GM18907 (cell line): ENCODE measurements around the gene CXXC4.

ENCODE experiments used
- ATAC-seq: cut with Tn5 transposase; IDR thresholded peaks from one replicate; pipeline ENCODE4 v1.9.1; 2021; ENCODE audit warnings: mild to moderate bottlenecking, moderate library complexity; ENCODE audit not compliant: unreplicated experiment

Gene CXXC4

DNA sequence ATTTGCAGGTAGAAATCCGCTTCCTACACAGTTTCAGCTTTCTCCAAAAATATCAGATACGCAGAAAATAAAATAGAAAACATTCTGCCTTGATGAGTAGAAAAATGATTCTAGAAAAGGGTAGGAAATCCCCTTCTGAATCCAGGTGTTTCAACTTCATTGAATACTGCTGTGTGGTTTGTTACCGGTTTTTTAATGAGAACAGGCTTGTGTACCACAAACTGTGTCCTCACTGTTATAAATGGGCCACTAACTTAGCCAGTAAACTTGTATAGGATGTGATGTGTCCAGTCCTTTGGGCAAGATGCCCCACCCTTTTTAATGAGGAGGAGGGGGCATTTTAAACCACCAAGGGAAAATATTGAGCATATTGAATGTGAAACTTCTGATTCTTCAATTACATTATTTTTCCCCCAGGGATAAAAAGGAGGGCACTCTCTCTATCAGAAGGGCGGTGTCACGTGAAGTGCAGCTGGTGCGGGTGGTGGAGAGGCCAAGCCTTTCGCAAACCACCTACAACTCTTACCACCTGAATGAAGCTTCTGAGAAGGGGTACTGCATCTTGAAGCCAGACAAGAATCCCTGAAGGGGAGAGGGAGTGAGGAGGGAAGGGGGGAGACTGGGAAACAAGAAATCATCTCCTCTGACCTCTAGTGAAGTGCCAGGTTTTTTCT, 4.5 kb downstream of the CXXC4 start:
- ATAC-seq, result peak; percentile 62

DNA sequence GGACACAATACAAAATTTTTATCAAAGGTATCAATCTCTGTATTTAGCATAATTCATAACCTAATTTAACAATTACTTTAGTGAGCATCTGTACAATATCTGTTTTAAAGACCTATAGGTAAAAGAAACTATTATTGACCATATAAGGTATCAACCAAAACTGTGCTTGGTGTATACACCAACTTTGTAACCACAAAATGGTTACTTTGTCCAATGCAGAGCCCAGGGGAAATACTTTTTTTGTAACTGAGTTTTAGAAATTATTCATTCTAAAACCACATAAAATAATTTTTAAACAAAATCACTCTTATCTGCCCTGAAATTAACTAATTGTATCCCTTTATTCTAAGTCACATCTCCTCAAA, 5.0 kb downstream of the CXXC4 start:
- ATAC-seq, result peak; percentile 42

DNA sequence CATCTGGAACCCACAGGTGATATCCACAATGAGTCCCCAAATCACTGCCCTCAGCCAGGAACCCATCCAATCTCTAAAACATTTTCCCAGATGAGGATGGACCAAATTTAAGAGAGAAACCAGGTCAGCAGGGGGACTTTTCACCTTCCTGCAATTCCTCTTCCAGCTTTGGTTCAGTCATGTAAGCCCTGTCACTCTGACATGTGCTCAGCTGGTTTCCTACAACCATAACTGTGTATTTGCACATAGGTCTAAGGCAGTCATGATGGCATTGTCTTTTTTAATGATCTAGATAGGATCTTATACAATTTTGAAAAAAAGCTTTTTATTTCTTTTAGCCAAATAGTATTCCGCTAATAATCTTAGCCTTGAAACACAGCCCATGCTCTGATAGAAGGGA, 6.5 kb downstream of the CXXC4 start:
- ATAC-seq, result no peak

DNA sequence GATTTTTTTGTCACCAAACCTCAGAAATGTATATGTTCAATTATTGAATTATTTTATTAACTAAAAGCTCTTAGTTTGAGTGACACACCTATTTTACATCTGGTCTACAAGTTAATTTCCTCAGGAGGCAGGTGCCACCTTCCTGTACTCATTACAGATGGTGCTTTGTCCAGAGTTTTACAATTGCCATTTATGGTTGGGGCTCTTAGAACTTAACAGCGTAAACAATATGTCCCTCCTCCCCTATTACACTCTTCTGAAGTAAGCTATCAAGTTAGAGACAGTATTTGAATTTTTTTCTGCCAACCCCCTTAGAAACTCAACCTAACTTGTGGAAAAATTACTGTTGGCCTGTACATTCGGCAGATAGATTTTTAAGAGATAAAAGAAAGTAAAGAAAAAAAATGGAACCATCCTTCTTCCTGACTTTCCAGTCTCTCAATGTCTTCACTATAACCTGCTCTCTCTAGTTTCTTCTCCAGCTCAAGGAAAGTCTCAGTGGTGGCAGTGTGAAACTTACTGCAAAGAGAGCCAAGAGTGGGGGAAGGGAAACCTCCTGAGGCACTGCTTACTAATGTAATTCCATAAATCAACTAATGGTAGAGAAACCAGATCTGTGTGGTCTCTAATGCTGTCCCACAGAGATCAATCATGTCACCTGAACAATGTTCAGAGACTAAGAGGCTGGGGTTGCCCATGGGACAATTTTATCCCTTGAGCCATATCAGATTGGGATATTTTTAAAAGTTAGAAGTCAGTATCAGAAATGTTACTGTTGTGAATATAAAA, 7.8 kb downstream of the CXXC4 start:
- no peak for ATAC-seq

DNA sequence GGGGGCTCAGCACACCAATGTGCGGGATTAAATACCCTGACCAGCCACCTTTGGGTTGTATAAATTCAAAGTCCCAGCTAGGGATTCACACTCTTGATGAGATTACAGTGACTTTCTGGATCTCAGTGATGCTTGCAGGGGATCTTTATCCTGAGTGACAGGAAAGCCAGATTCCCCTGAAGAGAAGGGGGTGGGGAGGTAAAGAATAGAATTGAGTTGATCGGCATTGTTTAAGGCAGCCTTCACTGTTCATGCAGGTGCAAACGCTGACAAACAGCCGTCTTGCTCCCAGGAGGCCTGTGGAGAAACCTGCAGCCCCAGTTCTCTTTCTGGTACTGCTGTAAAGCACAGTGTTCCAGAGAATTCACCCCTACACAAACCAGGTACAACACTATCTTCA, 19.0 kb downstream of the CXXC4 start:
- ATAC-seq, result no peak

DNA sequence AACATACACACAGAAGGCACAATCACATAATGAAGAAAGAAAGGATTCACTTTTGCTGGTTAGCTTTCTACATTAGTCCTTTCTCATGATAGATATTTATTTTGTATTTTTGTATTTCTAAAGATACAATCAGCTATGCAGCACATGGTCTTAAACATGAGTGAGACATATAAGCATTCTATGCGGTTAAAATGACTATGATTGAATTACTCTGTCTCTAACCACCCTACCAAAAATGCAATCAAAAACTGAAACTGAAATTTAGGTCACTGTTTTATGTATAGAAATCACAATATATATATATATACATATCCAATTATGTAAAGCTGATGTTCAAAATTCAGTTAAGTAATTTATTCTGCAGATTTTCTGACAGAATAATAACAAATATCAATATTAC, 21.9 kb downstream of the CXXC4 start:
- no peak for ATAC-seq

DNA sequence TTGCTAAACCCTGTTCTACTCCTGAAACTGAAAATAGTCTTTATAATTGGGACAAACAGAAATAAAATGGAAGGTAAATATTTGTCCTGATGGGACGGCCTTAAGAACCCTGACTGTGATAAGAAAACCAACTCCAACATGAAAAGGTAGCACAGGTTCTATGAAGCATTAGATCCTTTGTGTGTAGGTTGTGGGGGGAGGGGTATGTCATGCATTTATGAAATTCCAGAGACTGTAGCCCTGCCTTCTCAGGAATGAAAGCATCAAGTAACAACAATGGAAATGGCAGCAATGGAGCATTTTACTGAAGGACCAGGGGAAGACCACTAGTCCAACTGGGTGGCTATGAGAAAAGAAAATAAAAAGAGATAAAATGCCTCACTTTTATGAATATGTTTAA, 23.9 kb downstream of the CXXC4 start:
- ATAC-seq, result no peak

DNA sequence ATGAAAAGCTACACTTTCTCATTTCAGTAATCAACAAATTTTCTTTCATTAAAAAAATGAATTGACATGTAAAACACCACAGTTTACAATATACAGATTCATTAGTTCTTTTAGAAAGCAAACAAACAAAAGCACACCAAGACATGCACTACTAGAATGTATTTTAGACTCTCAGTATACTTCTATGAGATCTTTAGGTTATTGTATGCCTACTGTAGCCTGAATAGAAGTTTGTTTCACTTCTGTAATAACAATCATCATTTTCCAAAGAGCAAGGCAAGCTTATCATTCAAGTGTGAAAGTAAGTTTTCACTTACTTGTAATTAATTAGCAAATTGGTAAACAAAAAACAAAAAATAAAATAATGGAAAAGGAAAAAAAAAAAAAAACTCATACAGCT, 24.9 kb downstream of the CXXC4 start:
- no peak for ATAC-seq

DNA sequence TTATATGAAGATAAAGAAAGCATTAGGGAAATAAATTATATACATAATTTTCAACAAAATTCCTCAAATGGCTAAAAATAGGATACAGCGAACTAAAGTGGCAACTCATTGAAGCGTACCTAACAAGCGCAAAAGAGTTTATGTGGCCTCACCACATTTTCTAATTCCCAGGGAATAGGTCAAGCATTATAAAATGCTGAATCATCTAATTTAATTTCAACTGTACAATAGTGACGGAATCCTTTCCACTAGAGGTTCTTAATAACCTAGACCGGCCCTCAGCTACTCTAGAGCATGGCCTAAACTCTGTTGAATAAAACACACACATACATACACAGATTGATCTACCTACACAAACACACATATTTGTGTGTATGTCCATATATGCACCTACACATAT, 29.1 kb downstream of the CXXC4 start:
- ATAC-seq, result no peak

DNA sequence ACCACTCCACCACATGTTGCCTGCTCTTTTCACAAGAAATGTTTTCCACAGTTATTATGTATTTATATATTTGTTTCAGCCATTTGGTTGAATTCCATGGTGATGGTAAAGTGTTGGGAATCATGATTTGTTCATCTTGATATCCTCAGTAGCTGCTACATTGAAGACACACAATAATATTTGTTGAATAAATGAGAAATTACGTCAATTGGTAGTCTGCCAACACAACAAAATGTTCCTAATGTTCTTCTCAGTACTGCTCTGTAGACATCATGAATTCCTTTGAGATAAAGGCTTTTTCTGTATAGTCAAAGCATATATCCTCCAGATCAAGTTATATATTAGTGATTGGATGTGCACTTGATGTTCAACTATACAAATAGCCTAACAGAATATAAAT, 29.5 kb downstream of the CXXC4 start:
- ATAC-seq, result no peak

DNA sequence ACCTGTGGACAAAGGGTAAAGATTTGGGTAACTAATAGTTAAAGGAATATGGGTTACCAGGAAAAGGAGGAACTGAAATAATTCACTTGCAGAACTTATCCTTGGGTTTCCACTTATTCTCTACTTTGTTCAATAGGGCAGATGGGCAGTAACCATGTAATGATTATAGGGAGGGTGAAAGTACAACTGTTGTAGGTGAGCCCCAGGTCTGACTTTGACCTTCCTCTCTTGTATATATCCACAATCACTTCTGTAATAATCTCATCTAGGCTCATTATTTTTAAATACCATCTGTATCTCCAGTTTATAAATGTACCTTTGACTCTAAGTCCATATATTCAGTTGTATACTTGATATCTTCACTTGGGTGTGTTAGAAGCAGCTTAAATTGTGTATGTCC, 32.1 kb downstream of the CXXC4 start:
- no peak for ATAC-seq

DNA sequence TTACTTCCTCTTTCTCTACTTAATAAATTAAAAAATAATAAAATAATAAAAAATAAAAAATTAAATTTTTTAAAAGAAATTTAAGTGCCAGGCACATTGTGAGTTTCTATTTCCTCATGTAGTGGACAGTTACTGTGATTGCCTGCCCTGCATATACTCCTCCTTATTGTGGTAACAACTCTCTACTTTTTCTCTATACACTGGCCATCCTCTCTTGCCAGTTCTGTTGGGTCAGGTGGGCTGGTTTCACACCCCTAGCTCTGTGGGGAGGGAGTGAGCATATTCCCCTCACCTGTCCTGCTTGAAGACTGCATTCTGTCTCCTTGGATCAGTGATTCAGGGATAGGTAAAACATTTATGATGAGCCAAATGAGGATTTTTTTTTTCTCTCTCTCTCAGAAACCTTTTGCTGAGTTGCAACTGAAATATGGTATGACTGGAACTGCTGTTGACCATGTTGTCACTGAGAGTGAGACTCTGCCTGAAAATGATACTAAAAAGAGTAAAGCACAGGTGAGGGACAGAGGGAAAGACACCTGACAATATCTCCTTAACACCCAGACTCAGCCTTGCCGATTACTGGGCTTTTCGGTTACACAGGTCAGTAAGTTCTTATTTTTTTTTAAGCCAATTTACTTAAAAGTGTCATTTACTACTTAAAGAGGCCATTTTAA, 37.2 kb downstream of the CXXC4 start:
- no peak for ATAC-seq

DNA sequence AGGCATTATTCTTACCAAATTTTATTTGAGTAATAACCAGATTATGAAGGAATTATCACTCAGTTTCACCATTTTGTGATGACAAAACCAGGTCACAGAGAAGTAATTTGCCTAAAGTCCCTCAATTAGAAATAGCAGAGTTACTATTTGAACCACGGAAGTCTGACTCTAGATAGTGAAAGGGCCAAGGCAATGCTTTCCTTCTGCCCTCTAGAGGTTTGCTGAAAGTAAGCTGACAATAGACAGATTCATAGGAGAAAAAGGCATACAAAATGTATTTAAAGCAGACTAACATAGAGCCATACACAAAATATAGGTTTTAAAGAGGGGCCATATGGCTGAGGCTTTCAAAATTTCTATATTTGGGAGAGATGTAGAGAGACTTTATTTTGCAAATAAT, 43.1 kb downstream of the CXXC4 start:
- peak; percentile 73 for ATAC-seq

DNA sequence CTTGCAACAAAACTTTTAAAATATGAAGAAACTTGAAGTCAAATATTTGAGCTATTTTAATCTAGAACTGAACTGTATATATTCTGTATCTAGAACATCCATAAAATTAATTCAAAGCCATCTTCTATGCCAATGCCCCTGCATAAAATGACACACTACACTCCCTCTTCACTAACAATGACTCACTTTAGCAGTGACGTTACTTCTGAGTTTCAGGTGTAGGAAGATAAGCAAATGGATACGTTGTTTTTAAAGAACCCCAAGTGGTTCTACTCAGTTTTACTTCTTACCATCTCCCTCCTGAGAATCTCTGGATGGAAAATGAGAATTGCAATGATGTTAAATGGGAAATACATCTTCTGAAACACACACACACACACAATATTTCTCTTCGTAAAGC, 45.2 kb downstream of the CXXC4 start:
- ATAC-seq, result no peak

DNA sequence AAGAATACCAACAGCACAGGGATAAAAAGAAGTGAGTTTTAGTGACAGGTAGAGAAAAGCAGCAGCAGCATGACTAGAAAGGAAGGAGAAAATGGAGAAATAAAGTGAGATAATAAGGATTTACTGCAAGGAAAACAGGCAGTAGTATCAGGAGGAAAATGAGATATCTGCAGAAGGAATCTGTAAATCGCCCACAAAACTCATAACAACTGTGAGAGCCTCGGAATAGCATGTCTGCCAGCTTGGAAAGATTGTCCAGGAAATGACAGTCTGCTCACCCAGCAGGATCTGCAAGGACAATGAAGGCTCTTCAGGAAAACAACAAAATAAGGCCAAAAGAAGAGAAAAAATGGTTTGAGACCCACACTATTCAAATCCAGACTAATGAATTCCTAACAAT, 47.4 kb downstream of the CXXC4 start:
- no peak for ATAC-seq

DNA sequence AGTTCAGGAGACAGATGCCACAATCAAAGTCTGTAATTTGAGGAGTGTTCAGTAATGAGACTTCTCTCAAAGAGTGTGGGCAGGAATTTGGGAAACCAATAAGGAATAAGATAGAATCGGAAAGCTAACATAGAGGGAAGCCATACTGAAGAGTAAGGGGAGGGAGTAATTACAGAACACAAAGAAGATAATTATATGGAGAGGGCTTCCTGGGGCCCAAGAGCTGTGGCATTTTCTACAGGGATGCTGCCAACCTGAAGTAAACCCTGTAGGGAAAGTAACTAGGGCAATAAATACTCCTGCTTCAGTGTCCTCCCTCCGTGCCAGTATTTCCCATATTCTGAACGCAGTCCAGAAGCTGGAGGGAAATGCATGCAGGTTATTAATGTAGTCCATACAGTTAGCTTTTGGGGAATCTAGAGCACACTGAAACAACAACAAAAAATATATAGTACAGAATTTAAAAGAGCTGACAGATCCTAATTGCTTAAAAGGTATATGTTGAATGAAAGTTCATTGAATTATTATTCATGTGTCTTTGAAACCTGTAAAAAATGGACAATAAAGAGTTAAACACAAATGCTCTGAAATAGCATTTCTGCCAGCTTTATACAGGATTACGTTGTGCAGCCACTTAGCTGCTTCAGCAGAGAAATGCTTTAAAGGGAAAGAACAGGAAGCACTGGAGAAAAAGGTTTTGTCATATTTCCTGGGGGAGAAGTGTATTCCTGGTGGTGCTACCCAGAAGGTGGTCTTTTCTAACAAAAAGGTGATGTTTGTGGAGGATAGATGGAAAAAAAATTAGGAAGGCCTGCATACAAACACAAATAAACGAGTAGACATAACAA, 48.0 kb downstream of the CXXC4 start:
- no peak for ATAC-seq

DNA sequence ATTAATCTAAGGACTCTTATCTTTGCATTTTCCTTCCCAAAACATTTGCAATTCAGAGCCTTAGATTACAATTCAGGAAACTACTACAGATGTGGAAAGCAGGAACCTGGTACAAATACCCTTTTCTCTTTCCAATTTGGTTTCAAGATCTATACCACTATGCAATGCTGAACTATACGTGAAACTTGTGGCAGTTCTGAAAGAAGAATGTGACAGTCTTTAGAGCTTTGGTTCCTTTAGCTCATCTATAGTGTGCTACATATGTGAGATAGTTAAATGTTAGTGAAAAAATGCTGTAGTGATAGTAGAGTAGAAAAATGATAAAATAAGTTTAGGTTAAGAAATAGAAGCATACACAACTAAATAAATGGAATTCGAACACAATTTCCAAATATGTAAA, 50.0 kb downstream of the CXXC4 start:
- ATAC-seq, result no peak

DNA sequence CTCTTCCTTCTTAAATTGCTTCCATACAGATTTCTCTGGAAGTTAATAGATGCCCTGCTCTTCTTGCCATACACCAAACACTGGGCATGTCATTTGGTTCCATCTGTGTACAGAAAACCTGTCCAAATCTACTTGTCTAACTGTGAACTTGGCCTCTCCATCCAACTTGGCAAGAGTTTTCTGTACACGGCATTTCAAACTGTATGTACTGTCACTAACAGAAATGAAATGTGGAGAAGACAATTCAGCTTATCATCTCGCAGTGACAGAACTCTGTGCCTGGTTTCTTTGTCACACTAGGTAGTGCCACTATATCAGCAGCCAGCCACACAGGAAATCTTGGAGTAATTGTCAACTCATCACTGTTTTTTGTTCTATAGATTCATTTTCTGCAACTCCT, 58.2 kb downstream of the CXXC4 start:
- no peak for ATAC-seq

DNA sequence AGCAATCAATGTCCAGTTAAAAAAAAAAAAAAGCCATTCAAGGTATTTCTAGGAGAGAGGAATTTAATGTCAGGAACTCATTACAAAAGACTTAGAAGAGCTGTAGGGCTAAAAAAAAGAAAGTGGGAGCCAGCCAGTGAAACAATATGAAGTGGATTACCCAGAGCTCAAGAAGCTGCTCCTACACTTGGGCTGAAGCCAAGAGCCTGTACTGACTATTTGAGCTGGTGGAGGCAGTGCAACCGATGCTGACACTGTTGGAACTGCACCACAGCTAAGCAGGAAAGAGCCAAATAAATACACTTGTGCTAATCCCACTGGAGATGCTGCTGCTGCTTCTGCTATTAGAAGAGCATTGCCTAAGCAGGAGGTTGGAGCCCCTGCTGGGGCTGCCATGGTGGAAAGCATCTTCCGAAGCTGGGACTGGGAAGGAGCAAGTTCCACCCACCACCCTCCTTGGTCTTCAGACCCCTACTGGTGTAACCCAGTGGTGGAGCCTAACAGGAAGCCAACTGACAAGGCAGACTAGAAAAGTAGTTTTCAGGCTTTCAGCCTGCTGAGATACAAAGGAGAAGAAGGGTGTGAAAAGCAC, 65.4 kb downstream of the CXXC4 start:
- no peak for ATAC-seq

DNA sequence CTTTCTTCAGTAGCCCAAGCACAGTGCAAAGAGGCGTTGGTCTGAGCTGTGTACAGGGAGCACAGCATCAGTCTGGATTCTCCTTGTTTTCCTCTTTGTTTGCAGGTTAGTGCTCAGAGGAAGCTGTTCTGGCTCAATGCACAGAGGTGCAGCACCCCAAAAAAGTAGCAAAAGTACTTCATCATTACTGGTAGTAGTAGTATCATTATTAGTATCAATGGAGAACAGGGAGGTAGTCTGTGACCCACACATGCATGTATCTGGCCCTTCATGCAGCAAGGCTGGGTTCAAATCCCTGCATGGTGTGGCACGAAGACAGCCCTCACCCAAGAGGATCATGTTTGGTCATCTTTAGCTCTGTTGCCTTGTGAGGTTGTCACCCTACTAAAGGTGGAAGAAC, 68.7 kb downstream of the CXXC4 start:
- no peak for ATAC-seq

DNA sequence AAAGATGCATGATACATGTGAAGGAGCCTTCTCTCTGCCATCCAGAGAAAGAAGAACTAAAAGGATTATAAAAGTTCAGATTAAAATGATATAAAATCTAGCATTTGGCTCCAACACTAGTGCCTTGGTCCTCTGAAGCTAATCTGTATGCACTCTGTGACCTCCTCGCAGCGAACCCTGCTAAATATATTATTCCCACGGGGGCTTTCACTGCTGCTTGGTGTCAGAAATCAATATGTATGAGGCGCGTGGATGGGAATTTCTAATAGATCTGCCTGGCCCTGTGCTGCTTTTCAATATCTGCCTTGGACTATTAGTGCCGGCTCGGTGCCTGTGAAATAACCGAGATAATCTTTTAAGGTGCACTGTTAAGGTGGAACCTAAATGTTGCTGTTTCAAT, 69.7 kb downstream of the CXXC4 start:
- ATAC-seq, result no peak
